A549 treated with GW870086 at 1 μM for 4 hours (cell line): ENCODE results near the gene SPATA17. TPM values are rescaled to one million over a fixed set of nuclear protein-coding genes. Genes with fewer than 3 reads are reported as not detected.

Experiments used
- total RNA-seq: library from RNA; stranded (reverse); fragments of 200-300 nt; extraction: Qiagen RNA extraction; gene quantifications from 5 replicates; pipeline ENCODE4 v1.2.3, GENCODE V29; 2022; ENCODE audit warnings: low read depth

The SPATA17 gene
- total RNA-seq, result 2.4 to 3.5 TPM (median 2.5 TPM) in 5 replicates

GRCh38 chr1:217630711-217631591, at the start of gene SPATA17, which contains the start of gene GPATCH2:
Gene SPATA17 (plus strand): TSS chr1:217631344. CDS start chr1:217631379, 35 bp downstream.
Gene GPATCH2 (minus strand): TSS chr1:217631090. CDS start chr1:217630971, 119 bp downstream.

Other genes with a start within 250 kb of the SPATA17 start
- 6.1 to 9.7 TPM (median 8.6 TPM) in 5 replicates for gene GPATCH2, start 254 bp upstream of the SPATA17 start, total RNA-seq